ENCODE measurements around the gene ACE. TPM values are rescaled to one million over a fixed set of nuclear protein-coding genes. Genes with fewer than 3 reads are reported as not detected.

Gene ACE
- total and polyA plus RNA-seq, 2 experiments from 2014 or later: 0.82 to 9.1 TPM

- Histone ChIP-seq H3K27me3 (ENCODE audit: insufficient read depth) (no peaks in the 10 kb centered on the region), H3K79me2 (replicated peaks; ENCODE audit: insufficient read depth) (no peaks in the 10 kb centered on the region), H3K9me2 (ENCODE audit: insufficient read depth) (no peaks in the 10 kb centered on the region), H3K4me2 (no peak overlapping the region), H3K36me3 (ENCODE audit: insufficient read depth) (no peaks in the 10 kb centered on the region), H3K4me3 (no peak overlapping the region), H3K4me1 (ENCODE audit: insufficient read depth) (no peaks in the 10 kb centered on the region), H2AFZ (no peak overlapping the region), H4K20me1 (replicated peaks; ENCODE audit: insufficient read depth) (no peaks in the 10 kb centered on the region), H3F3A (replicated peaks; ENCODE audit: low read depth) (no peaks in the 10 kb centered on the region), H3K27ac (ENCODE audit: low read depth) (no peak overlapping the region)
- H3K9me3 Mint-ChIP-seq: no peaks in the 10 kb centered on the region
- no peak for TF ChIP-seq JUNB (IDR thresholded peaks at IDR 0.05; ENCODE audit: unreplicated experiment)
- no peak for TF ChIP-seq CREB1 (CRISPR knock-in tag; IDR thresholded peaks at IDR 0.05; ENCODE audit: low read depth)
- TF ChIP-seq ZNF114 (CRISPR knock-in tag; IDR thresholded peaks at IDR 0.05): no peak
- no peak for TF ChIP-seq NANOG (IDR thresholded peaks at IDR 0.05; ENCODE audit: borderline replicate concordance)
- TF ChIP-seq, protein P1, sequence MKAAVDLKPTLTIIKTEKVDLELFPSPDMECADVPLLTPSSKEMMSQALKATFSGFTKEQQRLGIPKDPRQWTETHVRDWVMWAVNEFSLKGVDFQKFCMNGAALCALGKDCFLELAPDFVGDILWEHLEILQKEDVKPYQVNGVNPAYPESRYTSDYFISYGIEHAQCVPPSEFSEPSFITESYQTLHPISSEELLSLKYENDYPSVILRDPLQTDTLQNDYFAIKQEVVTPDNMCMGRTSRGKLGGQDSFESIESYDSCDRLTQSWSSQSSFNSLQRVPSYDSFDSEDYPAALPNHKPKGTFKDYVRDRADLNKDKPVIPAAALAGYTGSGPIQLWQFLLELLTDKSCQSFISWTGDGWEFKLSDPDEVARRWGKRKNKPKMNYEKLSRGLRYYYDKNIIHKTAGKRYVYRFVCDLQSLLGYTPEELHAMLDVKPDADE (IDR thresholded peaks at IDR 0.05): no peak
- TF ChIP-seq EZH2phosphoT487 (IDR thresholded peaks at IDR 0.05; ENCODE audit: unreplicated experiment): no peak
- TF ChIP-seq, protein P2, sequence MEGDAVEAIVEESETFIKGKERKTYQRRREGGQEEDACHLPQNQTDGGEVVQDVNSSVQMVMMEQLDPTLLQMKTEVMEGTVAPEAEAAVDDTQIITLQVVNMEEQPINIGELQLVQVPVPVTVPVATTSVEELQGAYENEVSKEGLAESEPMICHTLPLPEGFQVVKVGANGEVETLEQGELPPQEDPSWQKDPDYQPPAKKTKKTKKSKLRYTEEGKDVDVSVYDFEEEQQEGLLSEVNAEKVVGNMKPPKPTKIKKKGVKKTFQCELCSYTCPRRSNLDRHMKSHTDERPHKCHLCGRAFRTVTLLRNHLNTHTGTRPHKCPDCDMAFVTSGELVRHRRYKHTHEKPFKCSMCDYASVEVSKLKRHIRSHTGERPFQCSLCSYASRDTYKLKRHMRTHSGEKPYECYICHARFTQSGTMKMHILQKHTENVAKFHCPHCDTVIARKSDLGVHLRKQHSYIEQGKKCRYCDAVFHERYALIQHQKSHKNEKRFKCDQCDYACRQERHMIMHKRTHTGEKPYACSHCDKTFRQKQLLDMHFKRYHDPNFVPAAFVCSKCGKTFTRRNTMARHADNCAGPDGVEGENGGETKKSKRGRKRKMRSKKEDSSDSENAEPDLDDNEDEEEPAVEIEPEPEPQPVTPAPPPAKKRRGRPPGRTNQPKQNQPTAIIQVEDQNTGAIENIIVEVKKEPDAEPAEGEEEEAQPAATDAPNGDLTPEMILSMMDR (conservative IDR thresholded peaks at IDR 0.05; ENCODE audit: low read depth in 2 of 2): no peak
- TF ChIP-seq ZNF331 (CRISPR knock-in tag; IDR thresholded peaks at IDR 0.05; ENCODE audit: low read depth): no peak
- TF ChIP-seq REST (IDR thresholded peaks at IDR 0.05; ENCODE audit: unreplicated experiment): no peak
- no peak for TF ChIP-seq POLR2AphosphoS5 (IDR thresholded peaks at IDR 0.05; ENCODE audit: low read depth)
- no peak for TF ChIP-seq STAT1 (IDR thresholded peaks at IDR 0.05; ENCODE audit: unreplicated experiment)
- TF ChIP-seq EZH2 (IDR thresholded peaks at IDR 0.05; ENCODE audit: low read depth, unreplicated experiment): no peak
- TF ChIP-seq, protein P3, sequence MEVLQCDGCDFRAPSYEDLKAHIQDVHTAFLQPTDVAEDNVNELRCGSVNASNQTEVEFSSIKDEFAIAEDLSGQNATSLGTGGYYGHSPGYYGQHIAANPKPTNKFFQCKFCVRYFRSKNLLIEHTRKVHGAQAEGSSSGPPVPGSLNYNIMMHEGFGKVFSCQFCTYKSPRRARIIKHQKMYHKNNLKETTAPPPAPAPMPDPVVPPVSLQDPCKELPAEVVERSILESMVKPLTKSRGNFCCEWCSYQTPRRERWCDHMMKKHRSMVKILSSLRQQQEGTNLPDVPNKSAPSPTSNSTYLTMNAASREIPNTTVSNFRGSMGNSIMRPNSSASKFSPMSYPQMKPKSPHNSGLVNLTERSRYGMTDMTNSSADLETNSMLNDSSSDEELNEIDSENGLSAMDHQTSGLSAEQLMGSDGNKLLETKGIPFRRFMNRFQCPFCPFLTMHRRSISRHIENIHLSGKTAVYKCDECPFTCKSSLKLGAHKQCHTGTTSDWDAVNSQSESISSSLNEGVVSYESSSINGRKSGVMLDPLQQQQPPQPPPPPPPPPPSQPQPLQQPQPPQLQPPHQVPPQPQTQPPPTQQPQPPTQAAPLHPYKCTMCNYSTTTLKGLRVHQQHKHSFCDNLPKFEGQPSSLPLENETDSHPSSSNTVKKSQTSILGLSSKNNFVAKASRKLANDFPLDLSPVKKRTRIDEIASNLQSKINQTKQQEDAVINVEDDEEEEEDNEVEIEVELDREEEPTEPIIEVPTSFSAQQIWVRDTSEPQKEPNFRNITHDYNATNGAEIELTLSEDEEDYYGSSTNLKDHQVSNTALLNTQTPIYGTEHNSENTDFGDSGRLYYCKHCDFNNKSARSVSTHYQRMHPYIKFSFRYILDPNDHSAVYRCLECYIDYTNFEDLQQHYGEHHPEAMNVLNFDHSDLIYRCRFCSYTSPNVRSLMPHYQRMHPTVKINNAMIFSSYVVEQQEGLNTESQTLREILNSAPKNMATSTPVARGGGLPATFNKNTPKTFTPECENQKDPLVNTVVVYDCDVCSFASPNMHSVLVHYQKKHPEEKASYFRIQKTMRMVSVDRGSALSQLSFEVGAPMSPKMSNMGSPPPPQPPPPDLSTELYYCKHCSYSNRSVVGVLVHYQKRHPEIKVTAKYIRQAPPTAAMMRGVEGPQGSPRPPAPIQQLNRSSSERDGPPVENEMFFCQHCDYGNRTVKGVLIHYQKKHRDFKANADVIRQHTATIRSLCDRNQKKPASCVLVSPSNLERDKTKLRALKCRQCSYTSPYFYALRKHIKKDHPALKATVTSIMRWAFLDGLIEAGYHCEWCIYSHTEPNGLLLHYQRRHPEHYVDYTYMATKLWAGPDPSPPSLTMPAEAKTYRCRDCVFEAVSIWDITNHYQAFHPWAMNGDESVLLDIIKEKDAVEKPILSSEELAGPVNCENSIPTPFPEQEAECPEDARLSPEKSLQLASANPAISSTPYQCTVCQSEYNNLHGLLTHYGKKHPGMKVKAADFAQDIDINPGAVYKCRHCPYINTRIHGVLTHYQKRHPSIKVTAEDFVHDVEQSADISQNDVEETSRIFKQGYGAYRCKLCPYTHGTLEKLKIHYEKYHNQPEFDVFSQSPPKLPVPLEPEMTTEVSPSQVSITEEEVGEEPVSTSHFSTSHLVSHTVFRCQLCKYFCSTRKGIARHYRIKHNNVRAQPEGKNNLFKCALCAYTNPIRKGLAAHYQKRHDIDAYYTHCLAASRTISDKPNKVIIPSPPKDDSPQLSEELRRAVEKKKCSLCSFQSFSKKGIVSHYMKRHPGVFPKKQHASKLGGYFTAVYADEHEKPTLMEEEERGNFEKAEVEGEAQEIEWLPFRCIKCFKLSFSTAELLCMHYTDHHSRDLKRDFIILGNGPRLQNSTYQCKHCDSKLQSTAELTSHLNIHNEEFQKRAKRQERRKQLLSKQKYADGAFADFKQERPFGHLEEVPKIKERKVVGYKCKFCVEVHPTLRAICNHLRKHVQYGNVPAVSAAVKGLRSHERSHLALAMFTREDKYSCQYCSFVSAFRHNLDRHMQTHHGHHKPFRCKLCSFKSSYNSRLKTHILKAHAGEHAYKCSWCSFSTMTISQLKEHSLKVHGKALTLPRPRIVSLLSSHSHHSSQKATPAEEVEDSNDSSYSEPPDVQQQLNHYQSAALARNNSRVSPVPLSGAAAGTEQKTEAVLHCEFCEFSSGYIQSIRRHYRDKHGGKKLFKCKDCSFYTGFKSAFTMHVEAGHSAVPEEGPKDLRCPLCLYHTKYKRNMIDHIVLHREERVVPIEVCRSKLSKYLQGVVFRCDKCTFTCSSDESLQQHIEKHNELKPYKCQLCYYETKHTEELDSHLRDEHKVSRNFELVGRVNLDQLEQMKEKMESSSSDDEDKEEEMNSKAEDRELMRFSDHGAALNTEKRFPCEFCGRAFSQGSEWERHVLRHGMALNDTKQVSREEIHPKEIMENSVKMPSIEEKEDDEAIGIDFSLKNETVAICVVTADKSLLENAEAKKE (CRISPR knock-in tag; IDR thresholded peaks at IDR 0.05): no peak
- peaks cover 12% of the 10 kb centered on the region for H3K27me3 Mint-ChIP-seq (ENCODE audit: insufficient read depth, low read depth, poor library complexity)
- H3K4me1 Mint-ChIP-seq: peaks cover 25% of the 10 kb centered on the region
- H3K27ac Mint-ChIP-seq: no peak overlapping the region
- ATAC-seq: no peak
- DNase-seq (ENCODE audit: low spot score): no peak
- H3K36me3 Mint-ChIP-seq (ENCODE audit: low read depth): no peaks in the 10 kb centered on the region
- no peak overlapping the region for H3K4me3 Mint-ChIP-seq
Observed at GRCh38 chr17:63526861-63527260, 50.0 kb downstream of the ACE start.
